Endothelial cell of umbilical vein (primary cell): ENCODE results near the gene C10orf71. TPM values are rescaled to one million over a fixed set of nuclear protein-coding genes. Genes with fewer than 3 reads are reported as not detected.

Experiments
- BruUV-seq: library from RNA; stranded (reverse); fragments of 400-500 nt; replicated peaks from 2 replicates; lab custom pipeline; 2021; lab: Mats Ljungman, UMichigan
- CTCF ChIA-PET: fragments of 300-600, 350-600 bp; sonication (Branson Sonifier 250); formaldehyde crosslinking; loops from one replicate; lab custom pipeline; 2021; ENCODE audit warnings: antibody characterized with exemption, inconsistent platforms; lab: Charles Lee
- POLR2A ChIA-PET: fragments of 300-600, 350-600 bp; sonication (Branson Sonifier 250); formaldehyde crosslinking; loops from one replicate; lab custom pipeline; 2021; ENCODE audit warnings: antibody characterized with exemption, inconsistent platforms; lab: Charles Lee
- DNase-seq: peaks from one replicate; pipeline ENCODE4 v3.0.0-alpha.2; 2011; ENCODE audit warnings: low read depth, low spot score
- FAIRE-seq: peaks from 2 replicates; lab custom pipeline; 2011; peaks lifted over from hg19 to GRCh38; lab: Jason Lieb, UNC
- H2AFZ ChIP-seq: 2 replicates; pipeline ENCODE4 v1.6.0; 2012; ENCODE audit warnings: low read depth, low read length, control low read depth, inconsistent platforms
- H3K27ac ChIP-seq: 2 replicates; pipeline ENCODE4 v1.5.1; 2011; ENCODE audit warnings: low read depth, mild to moderate bottlenecking, control low read depth, low read length, moderate library complexity; ENCODE audit not compliant: insufficient read depth
- H3K27me3 ChIP-seq, 2 experiments: 2 replicates each; pipeline versions ENCODE4 v1.6.0 to v1.6.1; 2011; ENCODE audit warnings: low read length in 2 of 2, mixed read lengths in 1 of 2; ENCODE audit not compliant: control insufficient read depth in 2 of 2, insufficient read depth in 2 of 2
- H3K36me3 ChIP-seq, 2 experiments: 2 replicates in 1 of 2; 3 replicates in 1 of 2; pipeline ENCODE4 v1.5.1; 2011; ENCODE audit warnings: low read length in 2 of 2, mild to moderate bottlenecking in 1 of 2, moderate library complexity in 1 of 2; ENCODE audit not compliant: control insufficient read depth in 2 of 2, insufficient read depth in 2 of 2; ENCODE audit errors: extremely low read depth in 1 of 2
- H3K4me1 ChIP-seq: 3 replicates; pipeline ENCODE4 v1.5.1; 2011; ENCODE audit warnings: mild to moderate bottlenecking, low read length; ENCODE audit not compliant: control insufficient read depth, insufficient read depth; ENCODE audit errors: extremely low read depth
- H3K4me2 ChIP-seq: 2 replicates; pipeline ENCODE4 v1.6.1; 2011; ENCODE audit warnings: low read length, control low read depth, mixed read lengths; ENCODE audit not compliant: insufficient read depth
- H3K4me3 ChIP-seq, 3 experiments: fragments of 200-600 bp in 1 of 3; sonication (generic), shearing (Covaris generic) in 1 of 3; replicated peaks in 1 of 3; 2 replicates each; pipeline ENCODE4 v1.5.1; 2011 to 2016; ENCODE audit warnings: control low read depth in 3 of 3, low read length in 3 of 3, mild to moderate bottlenecking in 2 of 3, inconsistent platforms in 1 of 3, low read depth in 1 of 3, moderate library complexity in 1 of 3; ENCODE audit not compliant: insufficient read depth in 1 of 3
- H3K79me2 ChIP-seq: 2 replicates; pipeline ENCODE4 v1.6.0; 2012; ENCODE audit warnings: low read length, inconsistent platforms; ENCODE audit not compliant: control insufficient read depth, insufficient read depth
- H3K9ac ChIP-seq: replicated peaks from 2 replicates; pipeline ENCODE3; 2011; ENCODE audit warnings: low read length, control low read depth; ENCODE audit not compliant: insufficient read depth; ENCODE audit errors: extremely low read depth
- H3K9me1 ChIP-seq: replicated peaks from 3 replicates; pipeline ENCODE4 v1.6.0; 2011; ENCODE audit warnings: mild to moderate bottlenecking, low read length; ENCODE audit not compliant: control insufficient read depth, insufficient read depth; ENCODE audit errors: extremely low read depth
- H3K9me3 ChIP-seq: replicated peaks from 2 replicates; pipeline ENCODE4 v1.5.1; 2012; ENCODE audit warnings: low read length, inconsistent platforms; ENCODE audit not compliant: control insufficient read depth, insufficient read depth
- H4K20me1 ChIP-seq: replicated peaks from 2 replicates; pipeline ENCODE3; 2011; ENCODE audit warnings: mild to moderate bottlenecking, low read length; ENCODE audit not compliant: control insufficient read depth, insufficient read depth; ENCODE audit errors: extremely low read depth
- CTCF ChIP-seq, 2 donors: IDR thresholded peaks; 1 replicate in 1 of 2; 2 replicates in 1 of 2; pipeline ENCODE4 v1.5.1; 2011; ENCODE audit warnings: low read length in 2 of 2, mild to moderate bottlenecking in 2 of 2, moderate library complexity in 2 of 2, control low read depth in 1 of 2, inconsistent platforms in 1 of 2, low read depth in 1 of 2; ENCODE audit not compliant: insufficient read depth in 1 of 2; ENCODE audit errors: extremely low read depth in 1 of 2
- EZH2 ChIP-seq: IDR thresholded peaks from 2 replicates; pipeline ENCODE4 v1.6.1; 2012; ENCODE audit warnings: borderline replicate concordance, low read depth, mild to moderate bottlenecking, moderate library complexity, low read length, inconsistent platforms; ENCODE audit not compliant: severe bottlenecking
- FOS ChIP-seq: IDR thresholded peaks from 2 replicates; pipeline ENCODE4 v1.6.1; 2011; ENCODE audit warnings: mild to moderate bottlenecking, low read length, moderate library complexity, borderline replicate concordance; ENCODE audit not compliant: insufficient read depth
- GATA2 ChIP-seq: IDR thresholded peaks from 2 replicates; pipeline ENCODE4 v1.7.0; 2011; ENCODE audit warnings: low read depth, mild to moderate bottlenecking, moderate library complexity, mixed read lengths, low read length; ENCODE audit not compliant: insufficient read length, insufficient read depth
- JUN ChIP-seq: IDR thresholded peaks from 2 replicates; pipeline ENCODE4 v1.6.1; 2011; ENCODE audit warnings: borderline replicate concordance, low read depth; ENCODE audit not compliant: insufficient read length, insufficient read depth
- MAX ChIP-seq: IDR thresholded peaks from 2 replicates; pipeline ENCODE4 v1.6.1; 2011; ENCODE audit not compliant: insufficient read depth, insufficient read length
- MYC ChIP-seq: IDR thresholded peaks from one replicate; pipeline ENCODE4 v1.6.1; 2011; ENCODE audit warnings: mild to moderate bottlenecking, low read depth, low read length
- POLR2A ChIP-seq: IDR thresholded peaks from 2 replicates; pipeline ENCODE4 v1.6.1; 2012; ENCODE audit warnings: low read depth, mild to moderate bottlenecking, control low read depth, low read length
- POLR2AphosphoS5 ChIP-seq: IDR thresholded peaks from 2 replicates; pipeline ENCODE4 v1.6.1; 2012; ENCODE audit warnings: low read depth, mild to moderate bottlenecking, control low read depth, low read length, moderate library complexity; ENCODE audit not compliant: insufficient read depth
- dilution Hi-C: fragments of 300-500 bp; cut with MboI; formaldehyde crosslinking; loops from one replicate; pipeline ENCODE4 v1.15.0; 2019; ENCODE audit warnings: low sequenced_read_pairs; ENCODE audit not compliant: extremely low pct_ligation_motif_present
- intact Hi-C: fragments of 100-400 bp; cut with micrococcal nuclease; formaldehyde crosslinking; loops from one replicate; pipeline ENCODE4 v1.10.0; 2022
- polyA plus RNA-seq, 4 experiments: library from polyadenylated mRNA; depleted of rRNA in 3 of 4; stranded (reverse) in 3 of 4; unstranded in 1 of 4; fragments of >200 nt; gene quantifications; 2 replicates each; pipeline versions ENCODE4 v1.2.1 to v1.2.3, GENCODE V29; 2011 to 2012; ENCODE audit warnings: missing spikeins in 1 of 4
- total RNA-seq: library from RNA; stranded (reverse); gene quantifications from 2 replicates; pipeline ENCODE4 v1.2.3, GENCODE V29; 2021

C10orf71 gene
- total and polyA plus RNA-seq, 2 donors (not counting 3 experiments of a cell fraction or from before 2014, with no cell fraction given) = not detected

- H3K27me3 ChIP-seq = peaks cover 0 to 2% of the 10 kb centered on the region in 2 experiments
- H4K20me1 ChIP-seq = no peaks in the 10 kb centered on the region
- H3K79me2 ChIP-seq = no peaks in the 10 kb centered on the region
- ChIA-PET CTCF (no interaction called here), POLR2A (no interaction called here)
- FAIRE-seq = no peak
- H3K27ac ChIP-seq = no peak overlapping the region
- intact Hi-C loops = no loop called here
- H3K4me3 ChIP-seq = no peak overlapping the region
- DNase-seq = no peak
- TF ChIP-seq EZH2 = no peak
- no peak for TF ChIP-seq CTCF (IDR thresholded peaks at IDR 0.05; ENCODE audit: extremely low read depth in 1 of 2, insufficient read depth in 1 of 2, low read depth in 1 of 2, low read length in 2 of 2)
- TF ChIP-seq FOS = no peak
- TF ChIP-seq POLR2AphosphoS5 = no peak
- no peak for TF ChIP-seq GATA2
- no peak for TF ChIP-seq MAX
- TF ChIP-seq MYC = no peak
- no peak for TF ChIP-seq JUN
- no peak for TF ChIP-seq POLR2A
- no peaks in the 10 kb centered on the region for H3K9me3 ChIP-seq
- no peaks in the 10 kb centered on the region for H3K36me3 ChIP-seq
- no peaks in the 10 kb centered on the region for H3K4me1 ChIP-seq
- no peak overlapping the region for H3K9ac ChIP-seq
- H2AFZ ChIP-seq = no peak overlapping the region
- no peaks in the 10 kb centered on the region for H3K9me1 ChIP-seq
- H3K4me2 ChIP-seq = no peak overlapping the region
- BruUV-seq = no TSS peak
- dilution Hi-C loops = no loop called here
Observed at GRCh38 chr10:49264177-49264677, 34.7 kb upstream of the C10orf71 start.
